Measurements from ENCODE around the gene JOSD2. TPM values are rescaled to one million over a fixed set of nuclear protein-coding genes. Genes with fewer than 3 reads are reported as not detected.

JOSD2 gene
- total RNA-seq, 1 donor from 2014 or later, result 22.0 TPM

- DNase-seq (ENCODE audit: low read depth, low spot score), result no peak
These were observed 3.6 kb upstream of the JOSD2 start for GRCh38 chr19:50514346-50515167.

GRCh38 chr19:50513746-50514345 is 2.9 kb upstream of the JOSD2 start, which contains the start of gene ASPDH:
Gene ASPDH (minus strand): TSS chr19:50513913. CDS start chr19:50513823, 90 bp downstream.
- no peak for DNase-seq (ENCODE audit: low read depth, low spot score)

GRCh38 chr19:50512999-50513745 is 2.2 kb upstream of the JOSD2 start:
- no peak for DNase-seq (ENCODE audit: low read depth, low spot score)

DNA sequence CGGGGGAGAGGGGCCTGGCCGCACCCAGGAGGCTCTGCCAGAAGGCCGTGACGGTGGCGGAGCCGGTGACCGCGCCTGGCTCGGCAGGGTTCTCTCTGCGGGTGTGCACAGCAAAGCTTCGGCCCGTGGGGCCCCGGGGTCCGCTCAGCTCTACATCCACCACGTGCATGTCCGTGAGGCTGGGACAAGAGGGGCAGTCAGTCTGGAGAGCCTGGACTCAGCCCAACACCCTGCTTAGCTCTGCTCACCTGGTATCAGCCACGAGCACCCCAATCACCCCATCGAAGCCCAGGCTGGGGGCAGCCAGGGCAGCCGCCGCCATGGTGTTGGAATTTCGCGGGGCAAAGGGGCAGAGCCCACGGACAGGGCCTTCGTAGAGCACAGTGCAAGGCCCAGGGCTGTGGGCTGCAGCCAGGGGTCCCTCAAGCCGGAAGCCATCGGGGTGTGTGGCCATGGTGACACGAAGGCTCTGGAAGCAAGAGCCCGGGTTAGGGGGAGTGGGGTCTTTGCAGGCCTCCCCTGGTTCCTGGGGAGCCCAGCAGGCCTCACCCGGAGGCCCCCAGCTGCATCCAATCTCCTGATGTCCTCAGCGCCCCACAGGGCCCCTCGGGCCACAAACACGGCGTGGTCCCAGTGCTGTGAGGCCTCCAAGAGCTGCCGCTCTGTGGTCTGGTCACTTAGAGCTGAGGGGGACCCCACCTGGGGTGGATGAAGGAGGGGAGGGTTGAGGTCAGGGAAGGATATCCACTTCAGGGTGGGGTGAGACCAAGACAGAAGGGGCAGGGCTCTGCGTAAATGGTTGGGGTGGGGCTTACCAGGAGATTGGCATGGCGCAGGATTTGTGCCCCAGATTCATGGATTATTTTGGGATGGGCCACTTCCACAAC is 1.4 kb upstream of the JOSD2 start:
- no peak for DNase-seq (ENCODE audit: low read depth, low spot score)

GRCh38 chr19:50510700-50511068 is 307 bp downstream of the JOSD2 start:
- no peak for DNase-seq (ENCODE audit: low read depth, low spot score)

GRCh38 chr19:50510121-50510670 is 795 bp downstream of the JOSD2 start:
- DNase-seq (ENCODE audit: low read depth, low spot score), result no peak

DNA sequence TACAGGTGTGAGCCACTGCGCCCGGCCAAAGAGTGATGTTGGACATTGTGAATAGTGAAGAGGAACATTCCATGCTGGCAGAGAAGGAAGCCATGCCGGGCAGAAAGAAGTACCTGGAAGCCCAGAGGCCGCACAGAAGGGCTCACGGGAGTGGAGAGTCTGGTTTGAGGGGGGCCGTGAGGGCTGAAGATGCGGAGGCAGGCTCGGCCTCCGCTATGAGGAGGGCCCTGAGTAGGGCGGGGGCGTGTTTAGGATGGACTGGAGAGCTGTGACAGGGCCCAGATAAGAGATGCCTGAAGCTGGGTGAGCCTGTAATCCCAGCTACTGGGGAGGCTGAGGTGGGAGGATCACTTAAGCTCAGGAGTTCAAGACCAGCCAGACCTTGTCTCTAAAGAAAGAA is 1.6 kb downstream of the JOSD2 start:
- no peak for DNase-seq (ENCODE audit: low read depth, low spot score)

DNA sequence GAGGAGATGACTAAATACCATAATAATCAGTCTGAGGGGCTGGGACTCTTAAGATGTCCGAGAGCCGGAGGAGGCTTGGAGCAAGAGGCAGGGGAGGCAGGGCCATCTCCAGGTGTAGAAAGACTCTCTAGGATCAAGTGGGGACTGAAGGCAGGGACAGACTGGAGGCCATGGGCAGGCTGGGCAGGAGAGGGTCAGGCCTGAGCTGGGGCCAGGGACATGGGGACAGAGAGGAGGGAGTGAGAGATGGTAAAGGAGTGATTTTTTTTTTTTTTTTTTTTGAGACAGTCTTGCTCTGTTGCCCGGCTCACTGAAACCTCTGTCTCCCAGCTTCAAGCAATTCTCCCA is 2.2 kb downstream of the JOSD2 start:
- DNase-seq (ENCODE audit: low read depth, low spot score), result no peak

GRCh38 chr19:50507376-50507775 is 3.6 kb downstream of the JOSD2 start:
- DNase-seq (ENCODE audit: low read depth, low spot score), result no peak

- DNase-seq (ENCODE audit: low read depth, low spot score), result no peak
These were observed 4.3 kb downstream of the JOSD2 start for GRCh38 chr19:50506700-50507099.

GRCh38 chr19:50505856-50506611 is 5.0 kb downstream of the JOSD2 start:
- DNase-seq (ENCODE audit: low read depth, low spot score), result no peak

DNA sequence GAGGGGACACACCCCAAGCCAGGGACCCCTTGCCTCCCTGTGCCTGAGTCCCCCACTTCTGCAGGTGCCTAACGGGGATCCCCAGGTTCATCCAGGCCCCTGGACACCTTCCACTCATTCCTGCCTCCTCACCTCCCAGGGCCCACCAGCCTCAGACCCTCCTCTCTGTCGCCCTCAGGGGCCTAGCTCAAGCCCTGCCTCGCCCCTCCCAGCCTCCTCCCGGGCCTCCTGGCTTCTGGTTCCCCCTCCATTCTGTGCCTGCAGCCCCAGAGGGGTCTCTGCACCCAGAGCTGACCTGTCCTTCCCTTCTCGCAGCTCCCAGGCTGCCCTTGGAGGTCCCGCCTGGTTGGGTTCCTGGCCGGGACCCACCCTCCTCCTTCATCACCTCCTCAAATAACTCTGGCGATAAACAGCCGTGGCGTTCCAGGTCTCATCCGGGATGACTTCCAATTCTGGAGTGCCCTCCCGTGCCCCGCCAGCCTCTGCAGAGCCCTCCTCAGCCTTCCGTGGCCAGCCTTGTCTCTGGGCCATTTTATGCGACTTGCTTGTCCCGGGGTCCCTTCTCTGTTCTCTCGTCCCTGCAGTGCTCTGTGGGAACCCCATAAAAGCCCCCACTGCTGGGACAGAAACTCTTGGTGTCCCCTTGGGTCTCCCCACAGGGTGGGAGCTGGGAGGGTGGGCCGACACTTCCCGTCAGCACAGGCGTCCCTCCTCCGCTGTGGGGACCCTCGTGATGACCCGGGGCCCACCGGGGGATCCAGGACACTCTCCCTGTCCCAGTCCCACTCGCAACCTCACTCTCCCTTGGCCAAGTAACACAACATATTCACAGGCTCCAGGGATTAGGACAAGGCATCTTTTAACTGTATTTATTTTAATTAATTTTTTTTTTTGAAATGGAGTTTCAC is 9.2 kb downstream of the JOSD2 start:
- DNase-seq (ENCODE audit: low read depth, low spot score), result no peak

DNA sequence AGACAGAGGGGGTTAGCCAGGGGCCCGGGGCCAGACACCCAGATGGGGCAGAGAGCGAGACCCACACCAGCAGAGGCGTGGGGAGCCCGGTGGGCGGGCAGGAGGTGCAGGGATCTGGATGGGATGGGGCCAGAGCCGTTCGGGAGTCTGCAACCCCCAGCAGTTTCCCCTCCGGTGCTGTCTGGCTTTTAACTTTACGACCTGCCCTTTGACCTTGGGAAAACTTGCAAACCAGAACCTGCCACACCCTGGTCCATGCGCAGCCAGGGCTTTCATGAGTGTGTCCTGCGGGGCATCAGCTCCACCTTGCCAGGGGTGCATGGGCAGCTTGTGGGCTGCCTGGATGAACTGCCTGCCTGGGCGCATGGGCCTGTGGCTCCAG is 9.8 kb downstream of the JOSD2 start:
- no peak for DNase-seq (ENCODE audit: low read depth, low spot score)

DNA sequence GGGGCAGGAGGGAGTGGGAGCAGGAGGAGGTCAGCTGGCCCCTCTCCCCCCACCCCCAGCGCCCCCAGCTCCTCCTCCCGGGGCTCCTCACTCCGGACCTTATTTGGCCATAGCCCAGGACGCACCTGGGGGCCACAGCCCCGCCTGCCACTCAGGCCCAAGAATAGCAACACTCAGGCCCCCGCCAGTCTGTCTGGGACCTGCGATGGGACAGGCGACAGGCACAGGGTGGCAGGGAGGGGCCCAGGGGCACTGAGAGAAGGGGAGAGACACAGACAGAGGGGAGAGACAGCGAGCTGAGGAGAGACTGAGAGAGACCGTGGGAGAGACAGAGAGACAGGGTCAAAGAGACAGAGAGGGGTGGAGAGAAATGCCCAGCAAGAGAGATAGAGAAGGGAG is 10.2 kb downstream of the JOSD2 start:
- no peak for DNase-seq (ENCODE audit: low read depth, low spot score)

GRCh38 chr19:50500060-50500752 is 10.8 kb downstream of the JOSD2 start:
- no peak for DNase-seq (ENCODE audit: low read depth, low spot score)

- no peak for DNase-seq (ENCODE audit: low read depth, low spot score)
These were observed 12.6 kb downstream of the JOSD2 start for GRCh38 chr19:50498219-50499056.

- DNase-seq (ENCODE audit: low read depth, low spot score), result no peak
These were observed 14.0 kb downstream of the JOSD2 start for GRCh38 chr19:50497022-50497405.
